COLO829 (cell line): ENCODE measurements around the gene SCPEP1.

Source experiments
- DNase-seq: peaks from one replicate; pipeline ENCODE4 v3.0.0; 2012; ENCODE audit warnings: low spot score

SCPEP1 gene

GRCh38 chr17:57043276-57043675, 65.3 kb downstream of the SCPEP1 start:
- no peak for DNase-seq

GRCh38 chr17:57044976-57045867, 67.3 kb downstream of the SCPEP1 start:
- no peak for DNase-seq

- no peak for DNase-seq
Observed at GRCh38 chr17:57045868-57046704, 68.2 kb downstream of the SCPEP1 start.

GRCh38 chr17:57046749-57047148, 68.8 kb downstream of the SCPEP1 start:
- no peak for DNase-seq

GRCh38 chr17:57048096-57048495, 70.2 kb downstream of the SCPEP1 start:
- no peak for DNase-seq

GRCh38 chr17:57050306-57050705, 72.4 kb downstream of the SCPEP1 start:
- no peak for DNase-seq

GRCh38 chr17:57051886-57052361, 74.0 kb downstream of the SCPEP1 start:
- no peak for DNase-seq
